Uterus (tissue), 2 donors: Measurements from ENCODE around the gene SNAPIN.

ENCODE experiments used
- CTCF ChIP-seq, 4 experiments: fragments of 200-600 bp in 2 of 4; fragments of 450-650 bp in 2 of 4; sonication (generic) in 2 of 4; IDR thresholded peaks; one replicate each; pipeline ENCODE4 v1.5.1; 2016 to 2019; ENCODE audit warnings: antibody characterized with exemption in 4 of 4, mild to moderate bottlenecking in 2 of 4, moderate library complexity in 1 of 4
- POLR2A ChIP-seq, 2 donors: fragments of 450-650 bp; IDR thresholded peaks; one replicate each; pipeline ENCODE4 v1.6.1; 2016; ENCODE audit warnings: antibody characterized with exemption in 2 of 2, mild to moderate bottlenecking in 1 of 2, moderate library complexity in 1 of 2

GRCh38 chr1:153611356-153611755 is 47.1 kb upstream of the SNAPIN start:
- TF ChIP-seq CTCF (IDR thresholded peaks at IDR 0.05) (no peak), POLR2A (IDR thresholded peaks at IDR 0.05) (no peak)
